CD4-positive, alpha-beta T cell treated with Interleukin-10 for 1 hour (primary cell): ENCODE measurements around the gene SUSD4.

Experiments
- DNase-seq: peaks from one replicate; pipeline ENCODE4 v3.0.0-alpha.2; 2020

Gene SUSD4

DNA sequence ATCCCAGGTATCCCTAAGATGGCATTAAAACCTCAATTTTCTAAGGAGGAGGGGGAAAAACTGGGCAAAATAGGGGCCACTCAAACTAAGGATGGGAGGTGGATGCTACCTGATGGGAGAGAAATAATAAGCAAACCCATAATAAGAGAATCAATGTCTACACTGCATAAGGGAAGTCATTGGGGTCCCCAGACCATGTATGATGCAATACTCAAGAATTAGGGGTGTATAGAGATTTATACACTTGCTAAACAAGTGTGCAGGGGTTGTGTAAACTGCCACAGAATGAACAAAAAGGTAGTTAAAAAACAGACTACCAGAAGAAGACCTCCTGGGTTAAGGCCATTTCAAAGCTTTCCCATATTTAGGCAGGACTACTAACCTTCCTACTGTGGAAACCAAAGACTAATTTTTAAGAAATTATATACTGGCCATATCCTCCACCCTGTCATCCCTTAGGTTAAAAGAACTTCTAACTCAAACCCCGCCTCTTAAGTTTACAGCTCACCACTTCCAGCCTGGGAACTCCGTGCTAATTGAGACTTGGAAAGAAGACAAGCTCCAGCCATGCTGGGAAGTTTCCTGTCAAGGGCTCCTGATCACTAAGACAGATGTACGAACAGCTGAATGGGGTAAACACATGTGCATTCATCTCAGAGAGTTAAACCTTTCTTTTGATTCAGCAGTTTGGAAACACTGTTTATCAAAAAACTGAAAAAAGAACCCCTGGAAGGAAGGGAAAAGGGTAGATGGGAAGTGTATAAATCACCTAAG lies 156.5 kb downstream of the SUSD4 start:
- DNase-seq, result no peak

DNA sequence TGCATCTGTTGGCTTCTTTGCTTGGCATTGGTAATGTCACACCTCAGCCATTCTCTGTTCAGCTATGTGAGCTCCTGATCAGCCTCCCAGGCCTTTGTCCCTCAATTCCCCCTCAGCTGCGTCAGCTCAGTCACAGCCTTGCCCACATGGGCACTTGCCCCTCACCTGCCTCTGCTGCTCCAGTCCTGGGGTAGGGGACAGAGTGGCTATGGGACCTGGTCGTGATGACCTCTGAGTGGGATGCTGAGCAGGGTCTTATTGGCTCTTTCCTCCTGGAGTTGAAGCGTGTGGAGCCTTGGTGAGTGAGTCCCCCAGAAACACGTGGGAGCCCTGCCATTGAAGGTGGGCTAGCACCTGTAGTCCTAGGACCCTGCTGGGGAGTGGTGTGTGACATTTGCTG lies 159.6 kb downstream of the SUSD4 start:
- no peak for DNase-seq

DNA sequence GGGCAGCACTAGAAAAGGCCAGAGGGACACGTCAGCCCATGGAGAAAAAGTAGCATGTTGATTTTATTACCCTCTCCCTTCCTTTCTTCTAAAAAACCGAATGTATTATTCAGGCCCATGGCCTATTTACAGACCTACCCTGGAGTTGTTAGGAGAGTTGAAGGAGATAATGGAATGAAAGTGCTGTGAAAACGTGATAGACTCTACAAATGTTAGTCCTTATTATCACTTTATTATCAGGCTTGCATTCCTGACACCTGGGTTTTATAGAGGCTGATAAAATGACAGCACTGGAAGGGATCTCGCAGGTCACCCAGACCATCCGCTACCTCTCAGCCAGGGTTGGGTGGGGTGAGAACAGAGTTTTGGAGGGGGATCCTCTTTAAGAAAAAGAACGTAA lies 160.3 kb downstream of the SUSD4 start:
- no peak for DNase-seq

DNA sequence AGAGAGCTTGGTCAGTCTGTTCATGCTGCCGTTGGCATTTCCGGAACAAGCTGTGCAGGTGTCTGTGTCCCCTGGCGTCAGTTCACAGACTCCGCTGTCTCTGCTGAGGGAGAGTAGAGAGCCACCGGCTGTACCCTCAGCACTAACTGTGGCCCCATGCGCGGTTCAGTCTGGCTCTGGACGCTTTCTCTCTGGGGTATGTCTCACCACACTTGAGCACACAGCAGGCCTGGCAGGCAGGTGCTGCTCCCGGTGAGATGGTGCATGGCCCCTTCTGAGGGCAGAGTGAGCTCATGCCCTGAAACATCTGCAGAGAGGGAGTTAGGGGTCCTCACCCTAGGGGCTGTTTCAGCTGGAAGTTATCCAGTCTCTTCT lies 161.0 kb downstream of the SUSD4 start:
- no peak for DNase-seq

DNA sequence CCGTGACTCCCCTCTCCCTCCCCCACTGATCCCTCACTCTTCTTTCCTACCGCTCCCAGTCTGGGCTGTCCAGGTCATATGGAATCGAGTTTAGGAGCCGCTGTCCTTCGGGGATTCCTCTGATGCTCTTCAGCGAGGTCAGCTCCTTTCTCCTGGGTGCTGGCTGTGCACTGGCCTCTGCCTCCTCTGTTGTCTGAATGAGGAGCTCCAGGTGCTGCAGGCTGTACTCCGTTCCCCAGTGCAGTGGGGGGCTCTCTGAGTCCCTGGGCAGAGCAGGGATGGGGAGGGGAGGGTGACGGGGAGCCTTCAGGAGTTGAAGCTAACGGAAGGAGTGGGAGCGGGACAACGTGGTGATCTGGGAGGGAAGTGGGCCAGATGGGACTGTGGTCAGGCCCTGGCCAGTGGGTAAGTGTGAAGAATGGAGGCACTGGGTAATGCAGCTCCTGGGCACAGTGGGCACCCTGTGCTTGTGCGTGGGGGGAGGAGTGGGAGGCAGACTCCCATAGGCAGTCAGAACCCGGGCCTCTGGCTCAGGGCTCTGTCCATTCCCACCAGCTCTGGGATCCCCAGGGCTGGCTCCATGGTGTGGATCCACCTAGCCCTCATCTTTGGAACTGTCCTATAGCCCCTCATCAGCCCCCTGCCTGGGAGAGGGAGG lies 161.5 kb downstream of the SUSD4 start:
- DNase-seq, result no peak

DNA sequence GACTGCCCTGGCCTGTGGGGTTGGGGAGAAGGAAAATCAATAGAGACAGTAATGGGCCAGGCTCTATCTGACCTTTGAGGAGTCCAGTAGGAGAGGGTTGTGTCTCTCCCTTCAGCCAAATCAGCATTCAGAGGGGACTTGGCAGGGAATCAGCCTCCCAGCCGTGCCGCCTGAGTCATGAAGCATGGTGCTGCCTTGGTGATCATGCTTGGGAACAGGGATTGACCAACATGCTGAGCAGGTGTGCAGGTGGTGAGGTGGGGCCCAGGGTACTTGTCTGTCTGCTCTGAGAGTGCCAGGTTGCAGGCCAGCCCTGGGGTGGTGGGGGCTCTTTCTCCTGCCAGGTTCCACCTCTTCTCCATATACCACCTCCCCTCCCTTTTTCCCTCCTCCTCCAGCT lies 162.0 kb downstream of the SUSD4 start:
- no peak for DNase-seq

DNA sequence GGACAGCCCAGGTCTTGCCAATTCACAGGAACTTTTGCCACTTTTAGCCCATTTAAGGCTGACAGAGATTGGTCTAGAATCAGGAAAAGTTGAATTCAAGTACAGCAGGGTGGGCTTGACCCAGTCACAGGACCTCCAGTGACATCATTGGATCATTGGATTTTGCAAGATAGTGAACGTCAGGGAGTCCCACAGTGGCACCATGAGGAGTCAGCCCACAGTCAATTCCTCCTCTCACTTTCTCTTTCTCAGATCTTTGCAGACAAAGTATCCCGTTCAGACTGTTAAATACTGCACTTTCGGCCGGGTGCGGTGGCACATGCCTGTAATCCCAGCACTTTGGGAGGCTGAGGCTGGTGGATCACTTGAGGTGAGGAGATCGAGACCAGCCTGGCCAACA lies 163.1 kb downstream of the SUSD4 start:
- no peak for DNase-seq

DNA sequence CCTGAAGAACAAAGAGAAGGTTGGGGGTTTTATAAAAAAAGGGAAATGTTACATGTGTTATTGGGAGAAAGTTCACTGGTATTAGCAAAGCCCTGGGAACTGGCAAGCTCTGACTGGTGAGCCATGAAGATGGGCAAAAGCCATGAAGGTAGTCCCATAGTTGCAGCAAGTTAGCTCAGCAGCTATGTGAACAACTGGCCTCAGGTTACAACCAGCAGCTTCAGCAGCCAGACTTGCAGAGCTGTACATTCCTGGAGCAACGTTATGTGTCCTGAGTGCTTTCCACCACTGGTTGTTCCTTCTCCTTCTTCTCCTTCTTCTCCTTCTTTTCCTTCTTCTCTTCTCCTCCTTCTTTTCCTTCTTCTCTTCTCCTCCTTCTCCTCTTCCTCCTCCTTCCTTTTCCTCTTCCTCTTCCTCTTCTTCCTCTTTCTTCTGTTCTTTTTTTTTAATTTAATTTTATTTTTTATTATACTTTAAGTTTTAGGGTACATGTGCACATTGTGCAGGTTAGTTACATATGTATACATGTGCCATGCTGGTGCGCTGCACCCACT lies 164.8 kb downstream of the SUSD4 start:
- DNase-seq, result no peak

DNA sequence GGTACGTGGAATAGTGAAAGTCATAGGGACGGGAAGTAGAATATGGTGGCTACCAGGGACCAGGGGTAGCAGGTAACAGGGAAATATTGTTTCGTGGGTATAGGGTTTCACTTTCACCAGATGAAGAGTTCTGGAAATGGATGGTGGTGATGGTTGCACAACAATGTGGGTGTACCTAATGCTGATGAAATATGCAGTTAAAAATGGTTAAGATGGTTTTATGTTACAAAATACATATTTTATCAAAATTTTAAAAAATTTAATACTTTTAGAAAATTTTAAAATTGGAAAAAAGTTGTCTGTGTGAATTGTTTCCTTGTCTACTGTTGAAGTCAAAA lies 165.4 kb downstream of the SUSD4 start:
- DNase-seq, result no peak

DNA sequence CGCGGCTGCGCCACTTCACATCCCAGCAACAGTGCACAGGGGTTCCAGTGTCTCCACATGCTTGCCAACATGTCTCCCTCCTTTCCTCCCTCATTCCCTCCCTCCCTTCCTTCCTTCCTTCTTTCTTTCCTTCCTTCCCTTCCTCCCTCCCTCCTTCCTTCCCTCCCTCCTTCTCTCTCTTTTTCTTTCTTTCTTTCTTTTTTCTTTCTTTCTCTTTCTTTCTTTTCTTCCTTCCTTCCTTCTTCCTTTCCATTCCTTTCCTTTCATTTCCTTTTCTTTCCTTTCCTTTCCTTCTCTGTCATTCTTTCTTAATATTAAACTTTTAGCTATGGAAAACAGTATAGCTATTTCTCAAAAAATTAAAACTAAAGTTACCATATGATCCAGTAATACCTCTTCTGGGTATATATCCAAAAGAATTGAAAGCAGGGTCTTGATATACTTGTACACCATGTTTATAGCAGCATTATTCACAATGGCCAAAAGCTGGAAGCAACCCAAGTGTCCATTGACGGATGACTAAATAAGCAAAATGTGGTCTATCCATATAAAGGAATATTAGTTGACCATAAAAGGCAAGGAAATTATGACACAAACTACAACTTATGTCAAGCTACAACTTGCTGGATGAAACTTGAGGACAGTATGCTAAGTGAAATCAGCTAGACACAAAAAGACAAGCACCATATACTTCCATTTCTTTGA lies 165.9 kb downstream of the SUSD4 start:
- no peak for DNase-seq

DNA sequence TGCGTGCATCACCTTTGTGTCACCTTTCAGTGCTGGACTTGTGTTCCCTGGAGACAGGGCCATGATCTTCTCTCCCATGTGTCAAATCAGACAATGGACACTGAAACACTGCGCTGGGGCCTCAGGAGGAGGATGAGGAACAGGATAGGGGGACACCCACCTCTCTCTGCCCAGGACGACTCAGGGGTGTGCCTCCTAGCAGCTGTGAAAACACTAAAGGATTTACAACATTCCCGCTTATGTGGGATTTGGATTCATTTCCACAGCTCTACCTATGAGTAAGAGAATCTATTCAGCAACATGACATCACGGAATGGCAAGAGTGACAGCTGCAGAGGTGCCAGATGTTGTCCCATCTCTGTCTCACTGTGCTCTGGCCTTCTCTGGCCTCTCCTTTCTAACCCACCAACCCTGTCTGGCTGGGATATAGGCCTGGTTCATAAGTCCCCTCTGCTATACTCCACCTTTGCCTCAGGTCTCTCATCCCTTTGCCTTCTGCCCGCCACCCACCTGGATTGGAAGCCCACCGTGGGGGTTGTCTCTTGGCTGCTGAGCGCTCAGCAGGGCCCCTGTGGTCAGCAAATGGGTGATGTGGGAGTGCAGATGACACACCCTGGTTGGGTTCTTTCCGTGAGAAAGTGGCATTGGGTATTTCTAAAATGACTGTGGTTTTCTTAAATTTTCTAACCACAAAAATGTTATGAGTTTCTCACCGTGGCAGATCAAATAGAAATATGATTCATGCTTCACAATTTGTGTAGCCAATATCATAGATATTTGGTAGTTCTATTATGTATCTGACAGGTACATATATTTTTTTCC lies 173.9 kb downstream of the SUSD4 start:
- DNase-seq, result peak; percentile 61

DNA sequence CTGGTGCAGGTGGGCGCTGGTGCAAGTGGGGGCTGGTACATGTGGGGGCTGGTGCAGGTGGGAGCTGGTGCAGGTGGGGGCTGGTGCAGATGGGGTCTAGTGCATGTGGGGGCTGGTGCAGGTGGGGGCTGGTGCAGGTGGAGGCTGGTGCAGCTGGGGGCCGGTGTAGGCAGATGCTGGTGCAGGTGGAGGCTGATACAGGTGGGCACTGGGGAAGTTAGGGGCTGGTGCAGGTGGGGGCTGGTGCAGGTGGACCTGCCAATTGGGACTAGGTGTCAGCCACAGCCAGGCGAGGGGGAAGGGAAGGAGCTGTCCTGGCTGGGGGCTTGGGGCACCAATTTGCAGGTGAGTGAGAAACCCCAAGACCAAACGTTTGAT lies 174.5 kb downstream of the SUSD4 start:
- DNase-seq, result no peak

DNA sequence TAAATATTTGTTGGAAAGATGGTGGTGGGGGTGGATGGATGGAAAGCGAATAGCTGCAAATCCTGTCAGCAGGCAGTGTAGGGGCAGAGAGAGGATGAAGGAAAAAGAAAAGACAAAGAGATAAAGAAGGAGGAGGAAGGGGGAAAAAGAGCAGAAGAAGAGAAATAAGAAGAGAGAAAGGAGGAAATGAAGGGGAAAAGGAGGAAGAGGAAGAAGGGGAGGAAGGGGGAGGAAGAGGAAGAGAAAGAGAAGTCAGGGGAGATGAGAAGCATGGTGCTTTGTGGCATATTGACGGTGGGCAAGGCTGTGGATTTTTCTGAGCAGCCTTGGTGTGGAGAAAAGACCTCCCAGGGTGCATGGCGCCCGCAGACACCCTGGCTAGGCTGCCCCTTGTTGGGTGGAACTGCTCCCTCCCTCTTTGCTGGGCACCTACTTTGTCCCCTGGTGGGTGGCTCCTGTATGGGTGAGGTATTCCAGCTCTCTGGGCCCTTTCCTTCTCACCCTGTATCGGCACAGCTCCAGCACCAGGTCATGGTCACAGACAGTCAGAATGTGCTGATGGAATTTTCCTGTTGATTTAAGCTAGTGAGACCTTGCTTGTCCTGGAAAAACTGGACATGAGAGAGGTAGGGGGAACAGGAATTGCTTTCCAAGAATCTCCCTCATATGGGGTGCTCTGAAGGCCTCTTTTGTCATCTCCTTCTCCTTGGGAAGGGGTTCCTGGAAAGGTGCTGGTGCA lies 175.2 kb downstream of the SUSD4 start:
- no peak for DNase-seq

DNA sequence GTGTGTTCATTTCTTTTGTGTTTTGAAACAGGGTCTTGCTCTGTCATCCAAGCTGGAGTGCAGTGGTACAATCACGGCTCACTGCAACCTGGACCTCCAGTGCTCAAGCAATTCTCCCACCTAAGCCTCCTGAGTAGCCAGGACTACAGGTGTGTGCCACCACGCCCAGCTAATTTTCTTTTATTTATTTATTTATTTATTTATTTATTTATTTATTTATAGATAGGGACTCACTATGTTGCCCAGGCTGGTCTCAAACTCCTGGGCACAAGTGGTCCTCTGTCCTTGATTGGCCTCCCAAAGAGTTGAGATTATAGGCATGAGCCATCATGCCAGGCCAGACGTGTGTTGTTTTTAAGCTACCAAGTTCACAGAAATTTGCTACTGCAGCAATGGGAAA lies 177.2 kb downstream of the SUSD4 start:
- no peak for DNase-seq

DNA sequence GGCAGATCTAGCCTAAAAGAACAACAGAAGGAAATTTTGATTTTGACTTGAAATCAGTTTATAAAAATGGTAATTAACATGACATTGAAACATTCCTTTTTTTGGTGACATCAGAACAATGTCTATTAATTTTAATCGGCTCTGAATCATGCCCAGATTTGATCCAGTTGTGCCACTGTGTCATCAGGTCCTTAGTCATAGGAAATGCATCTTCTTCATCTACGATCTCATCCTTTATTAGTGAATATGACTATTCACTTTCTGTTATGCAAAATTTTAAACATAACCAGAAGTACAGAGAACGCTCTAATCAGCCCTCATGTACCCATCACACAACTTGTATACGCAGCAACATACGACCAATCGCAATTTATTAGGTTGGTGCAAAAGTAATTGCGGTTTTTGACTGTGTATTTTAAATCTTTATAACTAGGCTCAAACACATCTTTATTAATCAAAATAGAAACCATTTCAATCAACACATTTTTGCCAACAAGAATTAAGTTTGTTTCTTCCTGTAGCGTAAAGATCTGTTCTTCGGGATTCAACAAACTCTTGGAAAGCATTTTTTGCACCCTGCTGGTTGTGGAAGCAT lies 180.6 kb downstream of the SUSD4 start:
- no peak for DNase-seq

DNA sequence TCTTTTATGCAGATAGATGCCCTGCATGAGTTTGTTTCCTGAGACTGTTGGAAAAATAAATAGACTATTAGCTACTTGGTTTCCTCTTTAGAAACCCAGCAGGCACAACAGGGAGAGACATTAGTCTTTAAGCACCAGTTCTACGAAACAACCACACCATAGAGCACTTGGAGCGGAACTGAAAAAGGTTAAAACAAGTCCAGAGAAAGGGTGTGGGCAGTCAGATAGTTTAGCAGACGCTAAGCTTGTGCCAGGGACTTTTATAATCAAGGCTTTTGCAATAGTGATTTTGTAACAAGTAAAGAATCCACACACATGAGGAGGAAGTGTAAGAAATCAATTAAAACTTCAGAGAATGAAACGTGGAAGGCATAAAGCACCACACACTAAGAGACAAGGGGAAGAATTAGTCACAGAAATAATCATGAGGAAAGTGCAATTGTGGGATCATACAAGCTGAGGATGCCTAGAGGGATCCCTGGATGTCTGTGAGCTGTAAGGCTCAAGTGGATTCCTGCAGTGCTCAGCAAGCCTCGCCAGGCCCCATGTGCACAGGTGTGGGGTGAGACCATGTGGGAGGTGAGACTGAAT lies 183.2 kb downstream of the SUSD4 start:
- peak; percentile 10 for DNase-seq

DNA sequence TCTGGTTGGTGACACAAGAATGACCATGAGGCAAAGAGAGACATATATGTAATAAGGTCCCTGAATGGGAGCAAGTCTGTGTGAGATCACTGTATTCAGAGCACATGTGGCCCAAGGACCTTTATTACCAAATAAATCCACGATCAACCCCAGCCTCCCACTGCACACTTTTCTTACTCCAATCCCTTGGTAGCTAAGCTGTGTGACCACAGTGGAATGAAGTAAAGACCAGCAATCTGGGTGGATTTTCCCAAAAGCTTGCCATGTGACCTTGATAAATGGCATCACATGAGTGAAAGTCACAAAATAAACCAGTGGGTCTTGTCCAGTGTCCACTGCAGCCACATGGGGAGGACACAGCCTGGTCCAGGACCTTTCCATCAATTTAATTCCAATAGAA lies 184.2 kb downstream of the SUSD4 start:
- no peak for DNase-seq

DNA sequence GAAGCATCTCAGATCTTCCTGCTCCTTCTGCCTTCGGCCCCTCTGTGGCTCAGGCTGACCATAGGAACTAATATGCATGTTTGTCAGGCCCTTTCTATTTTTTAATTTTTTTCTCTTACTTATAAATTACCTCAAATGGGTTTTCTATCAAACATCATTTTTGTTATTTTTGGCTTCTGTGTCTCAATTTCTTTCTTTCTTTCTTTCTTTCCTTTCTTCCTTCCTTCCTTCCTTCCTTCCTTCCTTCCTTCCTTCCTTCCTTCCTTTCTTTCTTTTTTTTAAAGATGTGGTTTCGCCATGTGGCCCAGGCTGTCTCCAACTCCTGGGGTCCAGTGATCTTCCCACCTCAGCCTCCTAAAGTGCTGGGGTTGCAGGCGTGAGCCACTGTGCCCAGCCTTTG lies 184.7 kb downstream of the SUSD4 start:
- no peak for DNase-seq

DNA sequence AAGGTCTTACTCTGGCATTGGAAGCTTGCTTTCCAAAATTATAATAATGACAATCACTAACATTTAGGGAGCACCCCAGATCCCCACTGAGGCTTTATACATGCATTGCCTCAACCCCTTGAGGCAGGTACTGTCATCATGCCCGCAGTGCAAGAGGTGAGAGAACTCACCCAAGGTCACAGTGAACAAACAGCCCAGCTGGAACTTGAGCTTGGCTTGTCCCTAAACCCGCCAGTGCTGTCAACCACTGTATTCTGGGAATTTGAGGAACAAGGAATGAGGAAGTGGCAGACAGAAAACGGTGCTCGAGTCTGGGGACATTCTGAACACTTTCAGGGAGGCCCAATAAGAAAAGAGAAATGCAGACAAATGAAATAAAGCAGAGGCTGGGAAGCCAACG lies 186.3 kb downstream of the SUSD4 start:
- DNase-seq, result no peak

DNA sequence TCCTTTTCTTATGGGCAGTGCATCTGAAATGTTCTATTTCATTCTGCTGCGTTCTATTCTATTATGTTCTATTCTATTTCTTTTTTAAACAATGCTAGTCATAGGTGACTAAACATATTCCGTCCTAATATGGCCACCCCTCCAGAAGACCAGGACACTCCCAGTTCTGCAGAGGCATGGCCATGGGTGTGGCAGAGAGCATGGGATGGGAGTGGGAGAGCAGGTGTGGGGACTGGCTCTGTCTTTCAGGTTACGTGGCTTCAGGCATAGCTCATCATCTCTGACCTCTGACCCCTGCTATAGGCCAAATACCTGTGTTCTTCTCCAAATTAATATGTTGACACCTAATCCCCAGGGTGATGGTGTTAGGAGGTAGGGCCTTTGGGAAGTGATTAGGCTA lies 187.5 kb downstream of the SUSD4 start:
- no peak for DNase-seq

DNA sequence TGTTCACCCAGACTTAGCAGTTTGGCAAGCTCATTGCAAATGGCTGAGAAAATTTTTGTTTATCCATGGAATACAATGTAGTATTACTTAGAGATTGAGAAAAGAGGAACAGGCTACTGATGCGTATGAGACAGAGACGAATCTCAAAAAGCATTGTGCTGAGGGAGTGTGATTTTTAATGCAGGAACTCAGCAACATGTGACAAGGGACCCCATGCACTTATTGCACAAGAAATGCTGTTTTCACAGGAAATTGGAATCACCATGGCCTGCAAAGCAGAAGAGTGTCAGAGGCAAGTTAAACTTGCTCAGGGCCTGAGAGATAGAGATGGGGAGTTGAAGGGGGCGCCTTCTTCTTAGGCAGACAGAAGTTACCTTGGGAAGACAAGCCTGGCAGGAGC lies 188.3 kb downstream of the SUSD4 start:
- DNase-seq, result no peak

DNA sequence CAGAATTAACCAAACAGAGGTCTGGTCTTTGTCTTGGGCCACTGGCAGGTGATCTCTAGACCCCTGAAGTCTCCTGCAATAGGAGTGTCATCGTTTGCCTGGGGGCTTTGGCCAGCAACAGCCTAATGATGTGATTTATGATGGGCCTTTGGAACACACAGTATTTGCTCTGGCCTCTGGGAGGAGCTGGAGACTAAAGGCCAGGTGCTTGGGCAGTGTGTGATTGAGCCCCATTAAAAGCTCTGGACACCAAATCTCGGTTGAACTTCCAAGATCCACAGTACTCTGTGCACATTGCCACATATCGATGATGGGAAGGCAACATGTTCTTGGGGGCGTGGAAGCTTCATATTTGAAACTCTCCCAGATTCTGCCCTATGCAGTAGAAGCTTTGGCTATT lies 188.9 kb downstream of the SUSD4 start:
- DNase-seq, result no peak
